ENCODE results near the gene OCRL. TPM values are rescaled to one million over a fixed set of nuclear protein-coding genes. Genes with fewer than 3 reads are reported as not detected.
"Not testable (repeated sequence)": the region's sequence is repeated elsewhere in the genome, so short reads cannot be mapped to it uniquely, and the experiment has no call there.

Gene OCRL
- total and polyA plus RNA-seq, 9 donors, result 14.8 to 54.8 (median 32.5) TPM

GRCh38 chrX:129553619-129554288, 13.7 kb downstream of the OCRL start:
- intact Hi-C loops (cut with DNase I), result no loop called here
- Histone ChIP-seq H3K9me3 (no peaks in the 10 kb centered on the region), H3K36me3 (no peaks in the 10 kb centered on the region), H3K4me3 (no peak overlapping the region), H3K4me1 (ENCODE audit: insufficient read depth) (no peaks in the 10 kb centered on the region), H3K27ac (no peak overlapping the region), H3K27me3 (no peaks in the 10 kb centered on the region)
- DNase-seq, result no peak
- 71 to 72% (median 72%) methylated on average over 3 of the region's 3 CpGs for WGBS, 3 donors
- TF ChIP-seq CTCF (IDR thresholded peaks at IDR 0.05), result no peak
- TF ChIP-seq POLR2A (IDR thresholded peaks at IDR 0.05), result no peak
- no peak for TF ChIP-seq EP300 (IDR thresholded peaks at IDR 0.05)

- H3K4me1 ChIP-seq (ENCODE audit: insufficient read depth); H3K36me3 ChIP-seq; intact Hi-C loops (cut with DNase I); H3K27me3 ChIP-seq; H3K9me3 ChIP-seq; DNase-seq; H3K27ac ChIP-seq; H3K4me3 ChIP-seq: not testable (repeated sequence)
- 91 to 93% (median 92%) methylated on average over 8 of the region's 8 CpGs for WGBS, 3 donors
Observed at GRCh38 chrX:129554816-129555215, 14.8 kb downstream of the OCRL start.

- DNase-seq, result no peak
- Histone ChIP-seq H3K4me3 (no peak overlapping the region), H3K27me3 (no peaks in the 10 kb centered on the region), H3K4me1 (ENCODE audit: insufficient read depth) (no peaks in the 10 kb centered on the region), H3K9me3 (no peaks in the 10 kb centered on the region), H3K36me3 (no peaks in the 10 kb centered on the region), H3K27ac (no peak overlapping the region)
- TF ChIP-seq POLR2A (IDR thresholded peaks at IDR 0.05), result no peak
- intact Hi-C loops (cut with DNase I), result no loop called here
- WGBS, 3 donors, result 74 to 77% (median 75%) methylated on average over 5 of the region's 5 CpGs
Observed at GRCh38 chrX:129556806-129557315, 16.8 kb downstream of the OCRL start.

GRCh38 chrX:129557844-129558480, 17.9 kb downstream of the OCRL start:
- no peaks in the 10 kb centered on the region for H3K9me3 ChIP-seq
- no peaks in the 10 kb centered on the region for H3K36me3 ChIP-seq
- intact Hi-C loops (cut with DNase I), result no loop called here
- TF ChIP-seq POLR2A (IDR thresholded peaks at IDR 0.05), result no peak
- TF ChIP-seq CTCF (IDR thresholded peaks at IDR 0.05), result no peak
- no peak for TF ChIP-seq EP300 (IDR thresholded peaks at IDR 0.05)
- H3K4me3 ChIP-seq, result no peak overlapping the region
- DNase-seq, result no peak
- no peaks in the 10 kb centered on the region for H3K4me1 ChIP-seq (ENCODE audit: insufficient read depth)
- no peak overlapping the region for H3K27ac ChIP-seq
- WGBS, 3 donors, result 52 to 67% (median 63%) methylated on average over 1 of the region's 1 CpG
- H3K27me3 ChIP-seq, result no peaks in the 10 kb centered on the region

GRCh38 chrX:129559783-129560182, 19.7 kb downstream of the OCRL start:
- Histone ChIP-seq H3K36me3 (no peaks in the 10 kb centered on the region), H3K27ac (no peak overlapping the region), H3K9me3 (no peaks in the 10 kb centered on the region), H3K27me3 (no peaks in the 10 kb centered on the region), H3K4me3 (no peak overlapping the region), H3K4me1 (ENCODE audit: insufficient read depth) (no peaks in the 10 kb centered on the region)
- no peak for DNase-seq
- intact Hi-C loops (cut with DNase I), result no loop called here
- WGBS, 3 donors, result 90 to 98% (median 92%) methylated on average over 1 of the region's 1 CpG
- no peak for TF ChIP-seq EP300 (IDR thresholded peaks at IDR 0.05)
- no peak for TF ChIP-seq POLR2A (IDR thresholded peaks at IDR 0.05)
- TF ChIP-seq CTCF (IDR thresholded peaks at IDR 0.05), result no peak
